HEK293T (cell line): ENCODE results near the gene MLN.

Source experiments
- ARNT ChIP-seq: fragments of 450-650 bp; IDR thresholded peaks from 2 replicates; pipeline ENCODE4 v1.6.1; 2017; ENCODE audit warnings: mild to moderate bottlenecking
- BHLHE40 ChIP-seq: fragments of 450-650 bp; IDR thresholded peaks from 2 replicates; pipeline ENCODE4 v1.6.1; 2016; ENCODE audit warnings: mild to moderate bottlenecking, moderate library complexity, borderline replicate concordance
- CTBP1 ChIP-seq: fragments of 450-650 bp; IDR thresholded peaks from 2 replicates; pipeline ENCODE4 v1.6.1; 2016; ENCODE audit warnings: borderline replicate concordance
- ELF4 ChIP-seq: fragments of 450-650 bp; IDR thresholded peaks from 2 replicates; pipeline ENCODE4 v1.6.1; 2017; ENCODE audit warnings: antibody characterized with exemption
- FOXA1 ChIP-seq: fragments of 450-650 bp; IDR thresholded peaks from 2 replicates; pipeline ENCODE4 v1.6.1; 2016; ENCODE audit warnings: mild to moderate bottlenecking
- FOXK2 ChIP-seq: fragments of 450-650 bp; IDR thresholded peaks from 2 replicates; pipeline ENCODE4 v1.6.1; 2016; ENCODE audit warnings: mild to moderate bottlenecking
- FOXM1 ChIP-seq: fragments of 450-650 bp; IDR thresholded peaks from 2 replicates; pipeline ENCODE4 v1.6.1; 2017; ENCODE audit warnings: mild to moderate bottlenecking, borderline replicate concordance
- HDGF ChIP-seq: fragments of 450-650 bp; IDR thresholded peaks from 2 replicates; pipeline ENCODE4 v1.6.1; 2017; ENCODE audit warnings: antibody characterized with exemption, borderline replicate concordance
- NFRKB ChIP-seq: fragments of 450-650 bp; IDR thresholded peaks from 2 replicates; pipeline ENCODE4 v1.6.1; 2016; ENCODE audit warnings: mild to moderate bottlenecking, moderate library complexity
- SP1 ChIP-seq: fragments of 450-650 bp; IDR thresholded peaks from 2 replicates; pipeline ENCODE4 v1.6.1; 2017
- SUZ12 ChIP-seq: fragments of 450-650 bp; IDR thresholded peaks from 2 replicates; pipeline ENCODE4 v1.6.1; 2016; ENCODE audit warnings: mild to moderate bottlenecking
- TARDBP ChIP-seq: fragments of 450-650 bp; IDR thresholded peaks from 2 replicates; pipeline ENCODE4 v1.6.1; 2016
- ZNF384 ChIP-seq: fragments of 450-650 bp; IDR thresholded peaks from 2 replicates; pipeline ENCODE4 v1.6.1; 2016
- TF ChIP-seq, protein P1 (sequence below): fragments of 450-650 bp; IDR thresholded peaks from 2 replicates; pipeline ENCODE4 v1.6.1; 2016

DNA sequence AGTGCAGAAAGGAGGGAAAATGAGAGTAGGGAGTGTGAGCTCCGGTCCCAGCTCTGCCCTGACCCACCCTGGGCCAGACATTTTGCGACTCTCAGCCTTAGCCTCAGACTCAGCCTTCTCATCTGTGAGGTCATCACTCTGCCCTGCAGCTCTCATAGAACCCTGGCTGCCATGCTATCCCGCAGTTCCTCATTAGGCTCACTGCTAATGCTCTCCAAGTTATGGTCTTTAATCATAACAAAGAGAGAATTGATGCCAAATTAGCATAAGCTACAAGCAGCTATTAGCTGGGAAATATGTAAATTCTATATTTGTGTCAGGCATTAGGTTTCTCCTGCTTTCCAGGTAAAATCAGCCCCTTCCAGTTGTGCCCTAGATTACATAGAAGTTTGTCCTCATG, 46.5 kb upstream of the MLN start:
- TF ChIP-seq ZNF384 = no peak
- no peak for TF ChIP-seq CTBP1
- TF ChIP-seq, protein P1, sequence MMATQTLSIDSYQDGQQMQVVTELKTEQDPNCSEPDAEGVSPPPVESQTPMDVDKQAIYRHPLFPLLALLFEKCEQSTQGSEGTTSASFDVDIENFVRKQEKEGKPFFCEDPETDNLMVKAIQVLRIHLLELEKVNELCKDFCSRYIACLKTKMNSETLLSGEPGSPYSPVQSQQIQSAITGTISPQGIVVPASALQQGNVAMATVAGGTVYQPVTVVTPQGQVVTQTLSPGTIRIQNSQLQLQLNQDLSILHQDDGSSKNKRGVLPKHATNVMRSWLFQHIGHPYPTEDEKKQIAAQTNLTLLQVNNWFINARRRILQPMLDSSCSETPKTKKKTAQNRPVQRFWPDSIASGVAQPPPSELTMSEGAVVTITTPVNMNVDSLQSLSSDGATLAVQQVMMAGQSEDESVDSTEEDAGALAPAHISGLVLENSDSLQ = no peak
- TF ChIP-seq SP1 = no peak
- no peak for TF ChIP-seq FOXM1
- TF ChIP-seq HDGF = no peak
- TF ChIP-seq ELF4 = no peak
- TF ChIP-seq BHLHE40 = no peak
- no peak for TF ChIP-seq NFRKB
- TF ChIP-seq TARDBP = no peak
- no peak for TF ChIP-seq ARNT
- no peak for TF ChIP-seq SUZ12
- TF ChIP-seq FOXA1 = no peak
- TF ChIP-seq FOXK2 = no peak
